Measurements from ENCODE around the gene YTHDF1.
"Not testable (repeated sequence)": the region's sequence is repeated elsewhere in the genome, so short reads cannot be mapped to it uniquely, and the experiment has no call there.

The YTHDF1 gene

DNA sequence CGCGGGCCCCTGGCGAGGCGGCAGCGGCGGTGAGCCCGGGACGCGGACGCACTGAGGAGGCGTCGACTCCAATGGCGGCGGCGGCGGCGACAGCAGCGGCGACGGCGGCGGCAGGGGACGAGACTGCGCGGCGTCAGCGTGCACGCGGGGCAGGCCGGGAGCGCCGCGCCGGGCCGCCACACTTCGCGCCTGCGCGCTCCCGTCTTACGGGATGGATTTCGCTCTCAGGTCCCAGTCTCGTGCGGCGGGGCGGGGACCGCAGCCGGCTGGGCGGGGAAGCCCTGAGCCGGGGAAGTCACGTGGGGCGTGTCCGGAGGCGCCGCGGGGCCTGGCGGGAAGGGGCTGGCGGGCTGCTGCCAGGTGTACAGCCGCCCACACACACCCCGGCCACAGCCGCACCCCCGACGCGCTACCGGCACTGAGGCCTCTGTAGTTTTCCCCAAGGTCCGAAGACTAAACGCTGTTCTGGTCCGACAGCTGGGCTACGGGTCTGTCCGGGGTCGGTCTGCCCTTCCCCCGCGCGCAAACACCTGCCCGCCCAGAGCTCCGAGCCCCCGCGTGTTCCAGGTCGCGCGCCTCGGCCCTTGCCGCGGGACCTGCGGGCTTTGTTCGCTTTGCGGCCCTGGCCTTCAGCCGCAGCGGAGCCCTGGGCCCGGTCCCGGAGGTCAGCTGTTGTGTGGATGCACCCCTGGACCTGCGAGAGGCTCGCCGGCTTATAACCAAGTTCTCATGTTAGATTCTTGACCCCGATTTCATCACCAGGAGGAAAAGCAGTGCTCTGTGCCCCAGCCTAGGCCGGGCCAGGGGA, at the start of gene YTHDF1:
Gene YTHDF1 (minus strand): TSS at position 91 of the 808 bp plus-strand sequence. CDS start 239 bp downstream, outside the sequence.
- peak; percentile 97 for DNase-seq (ENCODE audit: low read depth)

DNA sequence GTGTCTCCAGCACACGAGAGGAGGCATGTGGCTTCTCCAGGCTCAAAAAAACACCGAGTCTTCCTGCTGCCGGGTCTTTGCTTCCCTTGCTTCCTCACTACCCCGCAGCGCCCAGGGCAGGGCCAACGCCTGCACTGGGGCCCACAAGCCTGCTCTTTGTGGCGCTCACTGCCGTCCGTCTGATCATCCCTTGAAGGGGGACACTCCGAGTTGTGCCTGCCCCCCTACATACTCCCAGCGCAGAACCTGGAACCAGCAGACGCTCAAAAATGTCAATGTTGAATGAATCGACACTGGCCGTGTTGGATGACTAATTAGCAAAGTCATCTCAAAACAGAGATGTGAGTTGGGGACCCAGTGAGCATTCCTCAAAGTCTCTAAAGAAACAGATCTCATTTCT, 48.6 kb upstream of the YTHDF1 start:
- no peak for DNase-seq (ENCODE audit: low read depth)

GRCh38 chr20:63264000-63264399, 48.1 kb upstream of the YTHDF1 start:
- no peak for DNase-seq (ENCODE audit: low read depth)

- DNase-seq (ENCODE audit: low read depth) = no peak
Measured at GRCh38 chr20:63262836-63263235, 46.9 kb upstream of the YTHDF1 start.

DNA sequence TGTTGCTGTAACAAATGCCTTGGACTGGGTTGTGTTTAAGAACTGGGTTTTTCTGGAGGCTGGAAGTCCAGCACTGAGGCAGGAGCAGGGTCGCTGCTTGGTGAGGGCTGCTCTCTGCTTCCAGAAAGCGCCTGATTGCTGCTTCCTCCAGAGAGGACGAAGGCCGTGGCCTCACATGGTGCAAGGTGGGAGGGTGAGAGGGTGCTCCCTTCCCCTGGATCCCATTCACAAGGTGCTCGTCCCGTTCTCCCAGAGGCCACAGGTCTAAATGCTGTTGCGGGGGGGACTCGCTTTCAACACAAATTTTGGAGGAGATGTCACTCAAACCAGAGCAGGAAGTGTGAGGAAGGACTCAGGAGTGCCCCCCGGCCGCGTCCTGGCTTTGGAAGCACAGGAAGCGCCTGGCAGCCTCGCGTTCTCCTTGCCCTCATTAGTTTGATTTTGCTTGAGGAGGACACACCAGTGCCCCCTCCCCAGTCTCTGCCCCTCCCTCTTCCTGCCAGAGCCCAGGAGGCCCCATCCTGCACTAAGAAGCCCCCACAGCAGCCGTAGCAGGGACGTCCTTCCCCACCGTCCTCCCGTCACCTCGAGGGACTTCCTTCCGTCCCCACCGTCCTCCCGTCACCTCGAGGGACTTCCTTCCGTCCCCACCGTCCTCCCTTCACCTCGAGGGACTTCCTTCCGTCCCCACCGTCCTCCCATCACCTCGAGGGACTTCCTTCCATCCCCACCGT, 46.0 kb upstream of the YTHDF1 start:
- no peak for DNase-seq (ENCODE audit: low read depth)

GRCh38 chr20:63261060-63261794, 45.3 kb upstream of the YTHDF1 start:
- DNase-seq (ENCODE audit: low read depth) = no peak

- DNase-seq (ENCODE audit: low read depth) = no peak
Measured at GRCh38 chr20:63260521-63260920, 44.6 kb upstream of the YTHDF1 start.

DNA sequence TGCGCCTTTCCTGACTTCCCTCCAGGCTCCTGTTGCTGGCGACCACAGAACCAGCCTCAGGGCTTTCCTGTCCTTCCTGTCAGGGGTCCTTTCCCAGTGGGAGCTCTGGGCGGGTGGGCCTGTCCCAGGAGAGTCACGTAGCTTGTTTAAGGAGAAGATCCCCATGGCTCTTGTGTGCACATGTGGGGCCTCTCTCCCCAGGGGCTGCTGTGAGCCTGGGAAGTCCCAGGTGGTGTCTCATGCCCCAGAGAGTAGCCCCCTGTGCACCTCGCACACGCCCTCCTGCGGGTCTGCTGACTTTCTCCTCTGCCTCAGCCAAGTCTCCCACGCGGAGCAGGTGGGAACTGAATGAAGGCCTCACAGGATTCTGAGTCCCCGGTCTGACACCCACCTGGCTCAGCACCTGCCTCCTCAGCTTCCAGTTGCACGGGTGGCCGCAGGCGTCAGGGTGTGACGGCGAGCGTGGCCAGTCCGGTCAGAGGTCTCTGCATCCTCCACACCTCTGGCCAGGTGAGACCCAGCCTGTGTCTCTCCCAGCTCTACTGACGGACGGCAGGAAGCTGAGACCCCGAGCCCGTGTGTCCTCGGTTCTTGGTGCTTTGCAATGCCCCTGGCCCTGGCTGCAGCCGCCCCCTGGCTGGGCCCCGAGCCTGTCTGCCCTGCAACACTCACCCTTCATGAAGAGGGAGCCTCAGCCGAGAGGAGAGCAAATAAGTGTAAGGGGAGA, 44.0 kb upstream of the YTHDF1 start:
- no peak for DNase-seq (ENCODE audit: low read depth)

DNA sequence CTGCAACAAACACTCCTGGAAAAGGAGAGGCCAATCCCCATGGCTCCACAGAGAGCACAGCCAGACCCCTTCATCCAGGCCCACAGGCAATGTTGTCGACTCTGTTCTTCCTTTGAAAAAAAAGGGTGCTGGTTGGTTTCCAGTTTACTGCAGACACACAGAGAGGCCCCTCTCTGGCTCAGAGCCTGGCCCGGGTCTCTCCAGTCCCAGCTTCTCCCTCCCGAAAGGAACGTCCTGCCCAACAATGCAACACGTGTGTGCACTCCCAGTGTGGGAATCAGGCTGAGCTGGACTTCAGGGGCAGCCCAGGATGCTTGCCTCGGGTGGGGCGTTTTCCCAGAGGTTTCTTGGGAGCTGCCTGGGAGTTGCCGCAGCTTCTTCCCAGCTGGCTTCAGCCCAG, 42.9 kb upstream of the YTHDF1 start:
- DNase-seq (ENCODE audit: low read depth) = no peak

DNA sequence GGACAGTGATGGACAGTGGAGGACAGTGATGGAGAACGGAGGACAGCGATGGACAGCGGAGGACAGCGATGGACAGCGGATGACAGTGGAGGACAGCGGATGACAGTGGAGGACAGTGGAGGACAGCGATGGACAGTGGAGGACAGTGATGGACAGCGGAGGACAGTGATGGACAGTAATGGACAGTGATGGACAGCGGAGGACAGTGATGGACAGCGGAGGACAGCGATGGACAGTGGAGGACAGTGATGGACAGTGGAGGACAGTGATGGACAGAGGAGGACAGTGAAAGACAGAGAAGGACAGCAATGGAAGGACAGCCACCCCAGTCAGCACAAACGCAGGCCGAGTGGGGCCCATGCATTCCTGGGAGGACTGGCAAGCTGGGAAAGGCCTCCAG, 41.7 kb upstream of the YTHDF1 start:
- no peak for DNase-seq (ENCODE audit: low read depth)

DNA sequence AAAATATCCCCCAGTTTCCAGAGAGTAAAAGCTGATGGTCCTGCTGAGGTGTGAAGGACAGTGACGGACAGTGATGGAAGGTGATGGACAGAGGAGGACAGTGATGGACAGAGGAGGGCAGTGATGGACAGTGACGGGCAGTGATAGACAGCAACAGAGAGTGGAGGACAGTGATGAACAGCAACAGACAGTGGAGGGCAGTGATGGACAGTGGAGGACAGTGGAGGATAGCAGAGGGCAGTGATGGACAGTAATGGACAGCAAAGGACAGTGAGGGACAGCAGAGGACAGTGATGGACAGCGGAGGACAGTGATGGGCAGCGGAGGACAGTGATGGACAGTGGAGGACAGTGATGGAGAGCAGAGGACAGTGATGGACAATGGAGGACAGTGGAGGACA, 41.0 kb upstream of the YTHDF1 start:
- DNase-seq (ENCODE audit: low read depth) = no peak

- DNase-seq (ENCODE audit: low read depth) = no peak
Measured at GRCh38 chr20:63255931-63256704, 40.2 kb upstream of the YTHDF1 start.

- DNase-seq (ENCODE audit: low read depth) = no peak
Measured at GRCh38 chr20:63254606-63255384, 38.9 kb upstream of the YTHDF1 start.

- no peak for DNase-seq (ENCODE audit: low read depth)
Measured at GRCh38 chr20:63254232-63254605, 38.3 kb upstream of the YTHDF1 start, which contains the start of gene NKAIN4. Gene NKAIN4, minus strand, starts transcription at chr20:63254463. Its CDS starts 13 bp downstream, at chr20:63254450.

- DNase-seq (ENCODE audit: low read depth) = no peak
Measured at GRCh38 chr20:63253438-63254231, 37.7 kb upstream of the YTHDF1 start.

GRCh38 chr20:63253065-63253437, 37.1 kb upstream of the YTHDF1 start:
- no peak for DNase-seq (ENCODE audit: low read depth)

DNA sequence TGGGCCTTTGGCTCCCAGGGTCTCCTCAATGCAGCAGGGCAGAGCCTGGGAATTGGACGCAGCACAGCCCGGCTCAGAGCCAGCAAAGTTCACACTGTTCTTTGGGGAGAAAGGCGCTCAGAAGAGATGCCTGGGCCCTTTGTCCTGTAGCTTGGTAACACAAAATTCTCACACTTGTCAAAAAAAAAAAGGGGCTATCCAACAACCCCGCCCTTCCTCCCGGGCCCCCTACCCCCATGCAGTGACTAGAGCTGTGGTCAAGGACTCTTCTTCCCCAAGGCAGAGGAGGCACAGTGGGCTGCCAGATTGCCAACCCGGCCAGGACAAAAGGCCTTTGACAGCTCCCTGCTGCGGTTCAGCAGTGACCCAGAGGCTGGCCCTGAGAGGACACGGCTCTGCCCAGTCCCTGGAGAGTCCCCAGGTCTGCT, 36.4 kb upstream of the YTHDF1 start:
- DNase-seq (ENCODE audit: low read depth) = no peak

DNA sequence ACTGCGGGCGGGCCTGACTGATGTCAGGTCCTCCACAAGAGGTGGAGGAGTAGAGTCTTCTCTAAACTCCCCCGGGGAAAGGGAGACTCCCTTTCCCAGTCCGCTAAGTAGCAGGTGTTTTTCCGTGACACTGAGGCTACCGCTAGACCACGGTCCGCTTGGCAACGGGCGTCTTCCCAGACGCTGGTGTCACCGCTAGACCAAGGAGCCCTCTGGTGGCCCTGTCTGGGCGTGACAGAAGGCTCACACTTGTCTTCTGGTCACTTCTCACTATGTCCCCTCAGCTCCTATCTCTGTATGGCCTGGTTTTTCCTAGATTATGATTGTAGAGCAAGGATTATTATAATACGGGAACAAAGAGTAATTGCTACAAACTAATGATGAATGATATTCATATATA, 35.4 kb upstream of the YTHDF1 start:
- DNase-seq (ENCODE audit: low read depth) = not testable (repeated sequence)

DNA sequence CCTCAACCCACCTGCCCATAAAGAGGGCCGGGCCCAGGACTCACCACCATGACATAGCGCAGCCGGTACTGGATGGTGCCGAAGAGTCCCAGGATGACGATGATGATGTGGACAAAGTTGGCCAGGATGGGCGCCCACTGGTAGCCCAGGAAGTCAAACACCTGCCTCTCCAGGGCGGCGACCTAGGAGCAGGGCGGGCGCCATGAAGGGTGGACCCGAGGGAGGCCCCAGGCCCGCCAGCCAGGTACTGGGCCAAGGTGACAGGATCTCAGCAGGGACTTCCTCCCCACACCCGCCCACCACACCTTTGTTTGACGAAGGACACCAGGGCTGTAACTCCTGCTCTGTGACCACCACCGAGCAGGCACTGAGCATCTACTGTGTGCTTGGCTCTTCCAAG, 34.0 kb upstream of the YTHDF1 start:
- no peak for DNase-seq (ENCODE audit: low read depth)

Data from activated T-cell treated with anti-CD3 and anti-CD28 coated beads for 48 hours (primary cell).